Stomach (tissue), 4 donors: Measurements from ENCODE around the gene TAF15.

Experiments used
- EP300 ChIP-seq: sonication (generic); formaldehyde crosslinking; IDR thresholded peaks from one replicate; pipeline ENCODE4 v1.6.1; 2017; ENCODE audit warnings: antibody characterized with exemption
- POLR2A ChIP-seq, 4 donors: fragments of 450-650 bp; IDR thresholded peaks; one replicate each; pipeline ENCODE4 v1.6.1; 2016; ENCODE audit warnings: antibody characterized with exemption in 4 of 4, control low read depth in 2 of 4, mild to moderate bottlenecking in 1 of 4, moderate library complexity in 1 of 4
- POLR2AphosphoS5 ChIP-seq, 3 donors: sonication (generic); formaldehyde crosslinking; IDR thresholded peaks; one replicate each; pipeline ENCODE4 v1.6.1; 2016; ENCODE audit warnings: antibody characterized with exemption in 3 of 3
- TF ChIP-seq, protein P1 (sequence below), 7 experiments: fragments of 450-650 bp in 4 of 7; fragments of 200-600 bp in 3 of 7; sonication (generic) in 3 of 7; IDR thresholded peaks; one replicate each; pipeline ENCODE4 v1.5.1; 2016 to 2019; ENCODE audit warnings: antibody characterized with exemption in 7 of 7, control low read depth in 2 of 7, mild to moderate bottlenecking in 1 of 7

DNA sequence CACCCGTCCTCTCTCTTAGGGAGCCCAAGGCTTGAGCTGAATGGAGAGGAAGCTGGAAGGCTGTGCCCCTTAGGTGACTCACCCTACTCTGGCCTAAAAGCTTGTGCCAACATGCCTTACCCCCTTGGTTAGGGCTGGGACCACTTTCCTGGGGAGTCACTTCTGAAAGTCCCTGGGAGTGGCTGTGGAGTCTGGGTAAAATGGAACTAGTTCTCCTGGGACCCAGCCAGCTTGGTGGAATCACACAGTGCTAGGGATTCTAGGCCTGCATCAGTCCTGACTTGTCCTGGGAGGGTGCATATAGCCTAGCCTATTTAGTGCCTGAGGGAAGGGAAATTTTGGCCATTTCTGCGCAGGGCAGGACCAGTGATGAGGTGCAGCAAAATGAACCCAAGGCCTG, 24.4 kb upstream of the TAF15 start:
- TF ChIP-seq POLR2AphosphoS5 (IDR thresholded peaks at IDR 0.05) (no peak), POLR2A (IDR thresholded peaks at IDR 0.05) (no peak), EP300 (no peak)
- TF ChIP-seq, protein P1, sequence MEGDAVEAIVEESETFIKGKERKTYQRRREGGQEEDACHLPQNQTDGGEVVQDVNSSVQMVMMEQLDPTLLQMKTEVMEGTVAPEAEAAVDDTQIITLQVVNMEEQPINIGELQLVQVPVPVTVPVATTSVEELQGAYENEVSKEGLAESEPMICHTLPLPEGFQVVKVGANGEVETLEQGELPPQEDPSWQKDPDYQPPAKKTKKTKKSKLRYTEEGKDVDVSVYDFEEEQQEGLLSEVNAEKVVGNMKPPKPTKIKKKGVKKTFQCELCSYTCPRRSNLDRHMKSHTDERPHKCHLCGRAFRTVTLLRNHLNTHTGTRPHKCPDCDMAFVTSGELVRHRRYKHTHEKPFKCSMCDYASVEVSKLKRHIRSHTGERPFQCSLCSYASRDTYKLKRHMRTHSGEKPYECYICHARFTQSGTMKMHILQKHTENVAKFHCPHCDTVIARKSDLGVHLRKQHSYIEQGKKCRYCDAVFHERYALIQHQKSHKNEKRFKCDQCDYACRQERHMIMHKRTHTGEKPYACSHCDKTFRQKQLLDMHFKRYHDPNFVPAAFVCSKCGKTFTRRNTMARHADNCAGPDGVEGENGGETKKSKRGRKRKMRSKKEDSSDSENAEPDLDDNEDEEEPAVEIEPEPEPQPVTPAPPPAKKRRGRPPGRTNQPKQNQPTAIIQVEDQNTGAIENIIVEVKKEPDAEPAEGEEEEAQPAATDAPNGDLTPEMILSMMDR (IDR thresholded peaks at IDR 0.05), result no peak
